NOMO-1 treated with dmso at 0.1 percent for 144 hours (cell line): ENCODE measurements around the gene ACTR3C.
"Not testable (repeated sequence)": the region's sequence is repeated elsewhere in the genome, so short reads cannot be mapped to it uniquely, and the experiment has no call there.

Source experiments
- DNase-seq: peaks from one replicate; lab custom pipeline; 2025; ENCODE audit not compliant: unreplicated experiment; lab: John Stamatoyannopoulos, UW

ACTR3C gene

DNA sequence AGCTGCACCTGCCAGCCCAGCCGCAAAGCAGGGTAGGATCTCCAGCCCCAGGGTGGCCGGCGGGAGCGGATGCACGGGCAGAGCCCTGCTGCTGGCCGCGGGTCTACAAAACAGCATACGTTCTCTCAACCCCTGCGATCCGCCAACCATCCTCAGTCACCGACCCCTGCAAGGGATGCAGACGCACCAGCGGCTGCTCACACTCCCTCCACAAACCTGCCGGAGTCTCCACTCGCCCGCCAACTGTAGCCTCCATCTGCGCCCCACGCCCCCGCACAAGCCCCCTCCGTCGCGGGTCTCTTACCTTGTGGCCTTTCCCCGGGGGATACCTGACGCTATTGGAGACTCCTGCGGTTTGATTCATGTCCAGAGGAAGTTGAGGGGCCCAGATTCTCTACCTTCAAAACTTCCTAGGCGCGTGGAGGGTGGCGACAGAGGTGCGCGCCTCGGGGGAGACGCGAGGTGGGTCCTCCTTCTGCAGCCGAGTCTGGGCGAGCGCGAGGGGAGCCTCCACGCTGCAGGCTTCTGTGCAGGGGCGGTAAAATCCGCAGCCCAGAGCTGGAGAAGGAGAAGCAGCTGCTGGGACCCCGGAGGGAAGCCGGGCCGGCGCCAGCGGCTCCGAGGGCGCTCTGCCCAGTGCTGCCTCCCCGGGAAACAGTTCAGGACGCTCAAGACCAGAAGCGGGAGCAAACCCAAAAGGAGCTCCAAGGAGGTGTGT is 103.2 kb downstream of the ACTR3C start:
- DNase-seq = not testable (repeated sequence)

GRCh38 chr7:150206848-150207247 is 116.5 kb downstream of the ACTR3C start:
- not testable (repeated sequence) for DNase-seq

DNA sequence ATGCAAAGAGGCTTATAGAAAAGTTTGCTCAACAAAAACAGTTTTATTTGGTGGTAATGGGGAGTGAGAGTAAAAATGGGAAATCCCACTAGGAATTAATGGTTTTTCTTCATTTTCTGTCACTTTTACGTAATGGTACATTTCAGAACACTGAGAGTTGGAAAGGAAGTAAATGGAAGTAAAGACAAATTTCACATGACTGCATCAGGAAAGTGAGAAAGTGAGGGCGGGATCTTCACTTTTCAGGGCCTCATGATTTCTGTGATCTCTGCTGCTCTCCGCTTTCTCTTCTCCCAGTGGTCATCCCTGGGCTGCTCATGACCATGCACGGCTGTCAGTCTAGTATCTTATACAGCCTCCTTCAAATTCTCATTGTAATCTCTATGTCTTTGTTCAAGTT is 117.5 kb downstream of the ACTR3C start:
- DNase-seq = not testable (repeated sequence)

- DNase-seq = not testable (repeated sequence)
Observed at GRCh38 chr7:150204577-150204976, 118.8 kb downstream of the ACTR3C start.

DNA sequence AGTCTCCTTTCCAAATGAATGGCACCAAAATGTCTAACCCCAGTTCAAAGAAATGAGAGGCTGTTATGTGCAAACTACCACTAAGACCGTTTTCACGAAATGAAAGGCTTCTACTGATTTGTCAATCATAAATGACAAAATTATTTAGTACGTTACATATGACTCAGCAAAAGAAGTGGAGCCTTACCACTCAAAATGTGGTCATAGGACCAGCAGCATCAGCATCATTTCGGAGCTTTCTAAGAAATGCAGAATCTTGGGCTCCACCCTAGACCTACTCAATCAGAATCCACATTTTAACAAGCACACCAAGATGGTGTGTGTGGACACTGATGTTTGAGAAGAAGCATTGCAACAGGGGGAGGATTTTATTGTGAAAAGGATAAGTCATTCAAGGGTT is 120.5 kb downstream of the ACTR3C start:
- DNase-seq = not testable (repeated sequence)
